NCI-H1048 (cell line): ENCODE measurements around the gene PER3.

Experiments
- DNase-seq: peaks from one replicate; lab custom pipeline; 2025; lab: John Stamatoyannopoulos, UW

The PER3 gene

DNA sequence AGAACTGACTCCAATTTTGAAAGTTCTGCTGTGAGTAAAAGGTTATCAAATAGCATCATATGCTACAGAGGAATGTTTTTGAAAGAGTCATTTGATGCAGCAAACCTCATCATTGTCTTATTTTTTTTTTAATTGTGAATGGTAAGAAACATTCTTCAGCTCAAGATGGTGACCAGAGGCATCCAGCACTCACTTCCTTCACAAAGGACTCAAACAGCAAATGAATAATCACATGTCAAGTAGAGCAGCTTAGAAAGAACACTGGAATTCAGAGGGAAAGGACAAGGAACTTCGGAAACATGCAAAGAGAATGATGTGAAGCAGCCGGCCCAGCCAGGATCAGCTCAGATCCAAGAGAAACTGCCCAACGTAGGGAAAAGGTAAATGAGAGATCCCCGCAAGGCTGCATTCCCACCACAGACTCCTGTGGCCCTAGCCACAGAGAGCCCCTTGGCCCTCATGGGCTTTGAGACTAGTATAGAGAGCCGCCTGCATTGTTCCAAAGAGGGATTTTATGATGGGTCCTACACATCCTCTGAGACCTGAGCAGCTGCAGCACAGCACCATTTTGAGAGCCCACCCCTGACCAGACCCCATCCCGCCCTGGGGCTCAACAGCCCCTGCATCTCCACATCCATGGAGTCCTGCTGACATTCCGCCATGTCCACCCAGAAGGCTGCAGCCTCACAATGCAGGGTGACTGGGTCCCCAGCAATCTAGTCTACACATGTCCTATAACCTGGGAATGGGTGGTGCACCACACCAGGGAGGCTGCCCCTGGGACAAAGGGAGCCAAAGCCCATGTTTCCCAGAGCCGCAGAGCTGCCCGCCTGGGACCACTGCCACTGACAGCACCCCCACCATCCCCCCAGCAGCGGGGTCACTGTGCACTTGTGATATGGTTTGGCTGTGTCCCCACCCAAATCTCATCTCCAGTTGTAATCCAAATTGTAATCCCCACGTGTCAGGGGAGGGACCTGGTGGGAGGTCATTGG lies 90.0 kb downstream of the PER3 start:
- no peak for DNase-seq

DNA sequence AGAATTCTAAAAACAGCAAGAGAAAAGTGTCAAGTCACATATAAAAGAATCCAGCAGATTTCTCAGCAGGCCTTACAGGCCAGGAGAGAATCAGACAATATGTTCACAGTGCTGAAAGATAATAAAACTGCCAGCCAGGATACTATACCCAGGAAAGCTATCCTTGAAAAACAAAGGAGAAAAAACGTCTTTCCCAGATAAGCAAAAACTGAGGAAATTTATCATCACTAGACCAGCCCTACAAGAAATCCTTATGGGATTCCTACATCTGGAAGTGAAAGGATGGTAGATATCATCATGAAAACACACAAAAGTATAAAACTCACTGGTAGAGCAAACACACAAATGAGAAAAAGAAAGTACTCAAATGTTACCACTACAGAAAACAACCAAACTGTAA lies 93.9 kb downstream of the PER3 start:
- no peak for DNase-seq

DNA sequence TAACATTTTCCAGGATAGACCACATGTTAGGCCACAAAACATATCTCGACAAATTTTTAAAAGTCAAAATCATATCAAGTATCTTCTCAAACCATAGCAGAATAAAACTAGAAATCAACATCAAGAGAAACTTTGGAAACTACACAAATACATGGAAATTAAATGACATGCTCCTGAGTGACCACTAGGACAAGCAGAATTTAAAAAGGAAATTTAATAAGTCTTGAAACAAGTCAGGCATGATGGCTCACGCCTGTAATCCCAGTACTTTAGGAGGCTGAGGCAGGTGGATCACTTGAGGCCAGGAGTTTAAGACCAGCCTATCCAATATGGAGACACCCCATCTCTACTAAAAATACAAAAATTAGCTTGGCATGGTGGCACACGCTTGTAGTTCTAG lies 95.1 kb downstream of the PER3 start:
- DNase-seq: no peak

DNA sequence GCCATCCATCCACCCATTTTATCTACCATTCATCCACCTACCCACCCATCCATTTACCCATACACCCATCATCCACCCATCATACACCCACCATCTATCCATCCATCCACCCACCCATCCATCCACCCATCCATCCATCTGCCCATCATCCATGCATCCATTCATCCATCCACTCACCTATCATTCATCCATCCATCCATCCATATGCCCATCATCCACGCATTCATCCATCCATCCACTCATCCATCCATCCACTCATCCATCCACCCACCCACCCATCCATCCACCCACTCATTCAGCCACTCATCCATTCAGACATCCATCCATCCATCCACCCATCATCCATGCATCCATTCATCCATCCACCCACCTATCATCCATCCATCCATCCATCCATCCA lies 100.7 kb downstream of the PER3 start:
- no peak for DNase-seq

DNA sequence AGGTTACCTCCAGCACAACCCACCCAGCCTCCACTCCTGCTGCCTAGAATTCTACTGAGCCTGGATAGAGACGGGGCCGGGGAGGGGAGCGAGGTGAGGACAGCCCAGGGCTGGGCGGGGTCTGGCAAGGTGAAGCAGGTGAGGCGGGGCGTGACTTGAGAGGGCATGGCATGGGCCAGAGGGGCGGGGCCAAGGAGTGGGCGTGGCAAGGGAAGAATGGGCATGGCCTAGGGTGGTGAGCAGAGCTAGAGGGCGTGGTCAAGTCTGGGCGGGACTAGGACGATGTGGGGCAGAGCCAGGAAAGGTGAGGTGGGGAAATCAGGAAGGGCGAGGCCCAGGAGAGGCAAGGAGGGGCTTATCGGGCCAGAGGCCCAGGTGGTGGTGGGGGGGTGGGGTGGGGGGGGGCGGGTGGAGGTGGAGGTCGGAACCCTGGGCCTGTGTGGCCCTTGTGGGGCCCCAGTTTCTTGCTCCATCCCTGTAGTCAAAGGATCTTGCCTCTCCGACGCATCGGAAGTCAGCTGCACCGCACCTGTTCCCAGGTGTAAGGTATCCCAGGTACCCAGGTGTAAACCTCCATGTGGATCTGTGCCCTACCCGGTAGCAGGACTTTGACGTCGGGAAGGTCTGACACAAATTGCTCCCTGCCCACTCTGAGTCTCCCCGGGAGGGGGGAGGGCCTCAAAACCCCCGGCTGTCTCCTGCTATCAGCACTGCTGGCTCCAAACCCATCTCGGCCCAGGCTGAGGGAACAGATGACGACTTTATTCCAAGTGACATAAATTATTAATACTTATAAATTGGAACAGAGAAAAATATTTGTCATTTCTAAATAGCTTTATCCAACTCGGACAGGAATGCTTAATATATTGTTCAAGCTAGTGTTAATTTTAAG lies 101.7 kb downstream of the PER3 start:
- DNase-seq: peak; percentile 9

DNA sequence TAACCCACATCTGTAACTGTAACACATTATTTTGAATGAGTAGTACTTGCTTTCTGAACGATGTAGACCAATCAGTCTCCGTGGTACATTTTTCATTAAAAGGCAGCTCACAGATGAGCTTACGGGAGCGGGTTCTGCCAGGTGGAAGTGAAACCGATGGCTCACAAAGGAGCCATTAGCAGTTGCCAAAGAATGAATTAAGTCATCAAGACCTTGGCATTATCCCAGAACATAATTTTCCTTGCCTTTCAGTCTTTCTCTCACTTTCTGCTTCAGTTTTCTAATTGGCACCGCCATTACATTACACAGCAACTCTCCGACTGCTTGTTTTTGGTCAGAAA lies 102.3 kb downstream of the PER3 start:
- no peak for DNase-seq

DNA sequence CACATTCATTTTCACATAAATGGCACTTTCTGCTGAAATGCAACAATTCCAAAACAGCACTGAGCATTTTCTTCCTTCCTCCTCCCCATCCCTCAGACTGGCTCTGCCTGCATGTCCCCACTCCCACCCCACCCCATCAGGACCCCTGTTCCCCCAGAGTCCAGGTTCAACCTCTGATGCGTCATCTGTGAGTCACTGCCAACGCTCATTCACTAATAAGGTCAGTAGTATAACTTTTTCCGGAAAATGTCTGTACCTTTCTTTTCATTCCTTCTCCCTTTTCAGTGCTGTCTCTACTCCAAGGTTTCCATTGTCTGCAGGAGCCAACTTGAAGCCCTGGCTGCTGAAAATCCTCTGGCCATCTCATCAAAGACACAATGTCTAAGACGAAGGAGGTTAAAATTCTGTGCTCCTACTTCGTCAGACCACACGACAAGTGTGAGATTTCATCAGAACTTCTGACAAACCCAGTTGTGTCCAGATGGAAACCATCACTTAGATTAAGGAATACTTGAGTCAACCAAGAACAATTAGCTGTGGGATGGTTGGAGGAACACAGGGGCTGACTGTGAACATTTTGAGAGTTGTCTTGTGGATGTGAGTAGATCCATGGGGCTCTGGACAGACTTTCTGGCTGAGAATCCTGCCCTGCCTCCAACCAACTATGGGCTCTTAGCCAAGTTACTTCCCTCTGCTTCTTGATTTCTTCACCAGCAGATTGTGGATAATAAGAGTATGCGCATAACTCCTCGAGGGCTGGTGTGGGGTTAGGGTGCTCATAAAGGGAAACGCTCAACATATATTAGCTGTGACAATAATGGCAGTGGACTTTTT lies 104.4 kb downstream of the PER3 start:
- DNase-seq: no peak

DNA sequence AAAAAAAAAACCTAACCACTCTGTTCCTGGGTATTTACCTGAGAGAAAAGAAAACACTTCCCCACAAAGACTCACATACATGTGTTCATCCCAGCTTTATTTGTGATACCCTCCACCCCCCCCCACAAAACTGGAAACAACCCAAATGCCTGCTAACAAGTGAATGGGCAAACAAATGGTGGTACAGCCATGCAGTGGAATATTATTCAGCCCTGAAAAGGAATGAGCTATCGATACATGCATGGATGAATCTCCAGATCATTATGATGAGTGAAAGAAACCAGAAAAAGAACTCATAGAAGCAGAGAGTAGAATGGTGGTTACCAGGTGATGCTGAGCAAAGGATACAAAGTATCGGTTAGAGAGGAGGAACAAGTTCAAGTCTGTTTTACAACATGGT lies 106.8 kb downstream of the PER3 start:
- no peak for DNase-seq

DNA sequence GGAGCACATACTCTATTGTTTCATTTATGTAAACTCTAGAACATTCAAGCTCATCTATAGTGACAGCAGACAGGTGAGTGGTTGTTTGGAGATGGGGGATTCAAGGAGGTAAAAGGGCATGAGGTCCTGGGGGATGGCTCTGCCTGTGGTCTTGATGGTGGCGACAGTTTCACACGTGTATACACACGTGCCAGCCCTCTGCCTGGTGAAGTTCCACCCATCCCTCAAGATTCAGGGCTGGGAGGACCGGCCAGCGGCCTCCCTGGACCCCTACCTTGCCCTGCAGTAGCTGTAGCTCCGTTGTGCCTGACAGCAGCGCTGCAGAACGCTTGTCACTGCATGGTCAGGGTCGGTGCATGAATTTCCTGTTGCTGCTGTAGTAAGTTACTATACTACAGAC lies 107.7 kb downstream of the PER3 start:
- DNase-seq: no peak

DNA sequence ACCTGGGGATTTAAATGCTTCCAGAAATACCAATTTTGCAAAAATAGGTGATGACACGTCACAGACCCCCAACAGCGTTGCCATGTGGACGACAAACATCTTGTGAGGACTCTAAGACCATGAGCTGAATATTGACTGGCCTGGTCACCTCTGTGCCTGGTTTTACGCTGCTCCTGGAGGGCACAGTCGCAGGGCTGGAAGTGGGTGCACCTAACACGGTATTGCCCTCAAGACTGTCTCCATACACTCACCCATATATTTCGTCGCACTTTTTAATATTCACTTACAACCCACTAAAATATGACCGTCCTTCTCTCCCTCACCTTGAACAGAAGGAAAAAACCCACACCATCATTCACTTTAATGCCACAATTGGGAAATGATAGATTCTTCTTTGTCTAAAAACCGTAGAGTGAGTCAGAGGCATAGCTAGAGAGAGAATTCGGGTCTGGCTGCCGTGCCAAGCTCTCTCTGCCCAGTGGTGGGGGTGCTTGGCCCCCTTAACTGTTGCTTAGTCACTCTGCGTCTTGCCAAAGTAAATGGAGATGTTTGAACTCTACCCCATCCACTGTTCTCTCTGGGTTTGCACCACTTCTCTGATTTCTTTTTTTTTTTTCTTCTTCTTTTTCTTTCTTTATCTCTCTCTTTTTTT lies 109.6 kb downstream of the PER3 start:
- no peak for DNase-seq
